HepG2 (cell line): ENCODE data around the gene RTEL1. TPM values are rescaled to one million over a fixed set of nuclear protein-coding genes. Genes with fewer than 3 reads are reported as not detected.

Experiments used
- ARNT2 ChIP-seq: sonication (generic); formaldehyde crosslinking; IDR thresholded peaks from 2 replicates; pipeline ENCODE4 v1.8.0; 2022; ENCODE audit warnings: mild to moderate bottlenecking, low read depth, missing genetic modification reagents, moderate library complexity
- CBX5 ChIP-seq: sonication (generic); formaldehyde crosslinking; IDR thresholded peaks from 2 replicates; pipeline ENCODE4 v1.4.0; 2020; ENCODE audit warnings: missing genetic modification reagents, borderline replicate concordance
- DMTF1 ChIP-seq: sonication (generic); formaldehyde crosslinking; IDR thresholded peaks from 2 replicates; pipeline ENCODE4 v1.4.0; 2020; ENCODE audit warnings: mild to moderate bottlenecking, missing genetic modification reagents
- NCOR1 ChIP-seq: fragments of 200-600 bp; sonication (generic); IDR thresholded peaks from 2 replicates; pipeline ENCODE4 v1.7.0; 2017; ENCODE audit warnings: antibody characterized with exemption, low read length, borderline replicate concordance
- NR0B2 ChIP-seq: sonication (generic); formaldehyde crosslinking; IDR thresholded peaks from 2 replicates; pipeline ENCODE4 v1.4.0; 2020; ENCODE audit warnings: mild to moderate bottlenecking, missing genetic modification reagents
- RXRA ChIP-seq: sonication (generic); formaldehyde crosslinking; IDR thresholded peaks from 2 replicates; pipeline ENCODE4 v1.5.1; 2020; ENCODE audit warnings: missing genetic modification reagents
- SKI ChIP-seq: fragments of 450-650 bp; IDR thresholded peaks from one replicate; pipeline ENCODE4 v1.6.1; 2018; ENCODE audit warnings: mild to moderate bottlenecking; ENCODE audit not compliant: partially characterized antibody
- SMAD9 ChIP-seq: sonication (generic); formaldehyde crosslinking; IDR thresholded peaks from 2 replicates; pipeline ENCODE4 v1.5.1; 2020; ENCODE audit warnings: mild to moderate bottlenecking, missing genetic modification reagents
- SP4 ChIP-seq: sonication (generic); formaldehyde crosslinking; IDR thresholded peaks from 2 replicates; pipeline ENCODE4 v1.8.1; 2023; ENCODE audit warnings: mild to moderate bottlenecking, missing genetic modification reagents
- ZNF326 ChIP-seq: sonication (generic); formaldehyde crosslinking; IDR thresholded peaks from 2 replicates; pipeline ENCODE4 v1.4.0; 2020; ENCODE audit warnings: missing genetic modification reagents, borderline replicate concordance
- ZNF724P ChIP-seq: sonication (generic); formaldehyde crosslinking; IDR thresholded peaks from 2 replicates; pipeline ENCODE4 v1.8.0; 2022; ENCODE audit warnings: missing genetic modification reagents, borderline replicate concordance
- ZNF784 ChIP-seq: sonication (generic); formaldehyde crosslinking; IDR thresholded peaks from 2 replicates; pipeline ENCODE4 v1.5.1; 2020; ENCODE audit warnings: missing genetic modification reagents, mild to moderate bottlenecking, borderline replicate concordance
- ZNF790 ChIP-seq: sonication (generic); formaldehyde crosslinking; IDR thresholded peaks from 2 replicates; pipeline ENCODE4 v1.8.0; 2022; ENCODE audit warnings: missing genetic modification reagents, mild to moderate bottlenecking, borderline replicate concordance
- ZZZ3 ChIP-seq: sonication (generic); formaldehyde crosslinking; IDR thresholded peaks from 2 replicates; pipeline ENCODE4 v1.4.0; 2020; ENCODE audit warnings: missing genetic modification reagents, mild to moderate bottlenecking, borderline replicate concordance
- polyA plus RNA-seq, 8 experiments: library from polyadenylated mRNA; depleted of rRNA in 3 of 8; stranded (reverse) in 7 of 8; unstranded in 1 of 8; fragments of >200 nt; fragmentation: Illumina TruSeq in 4 of 8; extraction: Trizol in 4 of 8; gene quantifications; 2 replicates each; pipeline versions ENCODE4 v1.2.1 to v1.2.3, GENCODE V29; 2011 to 2016; ENCODE audit warnings: low read depth in 4 of 8, missing spikeins in 1 of 8, mixed read lengths in 1 of 8; ENCODE audit not compliant: insufficient read depth in 1 of 8
- total RNA-seq, 5 experiments: library from RNA; depleted of rRNA; stranded (reverse); fragments of >200 nt; fragmentation: Illumina TruSeq; extraction: Trizol; gene quantifications; 2 replicates each; pipeline ENCODE4 v1.2.3, GENCODE V29; 2016; ENCODE audit warnings: low read depth in 1 of 5
- TF ChIP-seq, protein P1 (sequence below): sonication (generic); formaldehyde crosslinking; IDR thresholded peaks from 2 replicates; pipeline ENCODE4 v1.9.0; 2021; ENCODE audit warnings: missing genetic modification reagents, borderline replicate concordance
- TF ChIP-seq, protein P2 (sequence below): sonication (generic); formaldehyde crosslinking; IDR thresholded peaks from 2 replicates; pipeline ENCODE4 v1.9.0; 2021; ENCODE audit warnings: mild to moderate bottlenecking, missing genetic modification reagents

Gene RTEL1
- total and polyA plus RNA-seq, 2 of the 13 experiments (the other 11 are each of a cell fraction or from before 2014, with no cell fraction given) = 21.8 to 36.4 TPM

- TF ChIP-seq SKI (no peak), NCOR1 (no peak), ZNF724P (0 out of 2 replicates have a peak, but pooled peaks have one; percentile 24), SP4 (CRISPR knock-in tag) (0 out of 2 replicates have a peak, but pooled peaks have one; percentile 32), ZNF784 (0 out of 2 replicates have a peak, but pooled peaks have one; percentile 68), DMTF1 (CRISPR knock-in tag) (no peak), NR0B2 (no peak), ZNF790 (CRISPR knock-in tag) (no peak), SMAD9 (CRISPR knock-in tag) (no peak), ZNF326 (CRISPR knock-in tag) (peak; percentile 93), ZZZ3 (CRISPR knock-in tag) (0 out of 2 replicates have a peak, but pooled peaks have one; percentile 59), ARNT2 (no peak), RXRA (CRISPR knock-in tag) (no peak; the same call in 1 of the 2 replicates), CBX5 (CRISPR knock-in tag) (no peak)
- TF ChIP-seq, protein P1, sequence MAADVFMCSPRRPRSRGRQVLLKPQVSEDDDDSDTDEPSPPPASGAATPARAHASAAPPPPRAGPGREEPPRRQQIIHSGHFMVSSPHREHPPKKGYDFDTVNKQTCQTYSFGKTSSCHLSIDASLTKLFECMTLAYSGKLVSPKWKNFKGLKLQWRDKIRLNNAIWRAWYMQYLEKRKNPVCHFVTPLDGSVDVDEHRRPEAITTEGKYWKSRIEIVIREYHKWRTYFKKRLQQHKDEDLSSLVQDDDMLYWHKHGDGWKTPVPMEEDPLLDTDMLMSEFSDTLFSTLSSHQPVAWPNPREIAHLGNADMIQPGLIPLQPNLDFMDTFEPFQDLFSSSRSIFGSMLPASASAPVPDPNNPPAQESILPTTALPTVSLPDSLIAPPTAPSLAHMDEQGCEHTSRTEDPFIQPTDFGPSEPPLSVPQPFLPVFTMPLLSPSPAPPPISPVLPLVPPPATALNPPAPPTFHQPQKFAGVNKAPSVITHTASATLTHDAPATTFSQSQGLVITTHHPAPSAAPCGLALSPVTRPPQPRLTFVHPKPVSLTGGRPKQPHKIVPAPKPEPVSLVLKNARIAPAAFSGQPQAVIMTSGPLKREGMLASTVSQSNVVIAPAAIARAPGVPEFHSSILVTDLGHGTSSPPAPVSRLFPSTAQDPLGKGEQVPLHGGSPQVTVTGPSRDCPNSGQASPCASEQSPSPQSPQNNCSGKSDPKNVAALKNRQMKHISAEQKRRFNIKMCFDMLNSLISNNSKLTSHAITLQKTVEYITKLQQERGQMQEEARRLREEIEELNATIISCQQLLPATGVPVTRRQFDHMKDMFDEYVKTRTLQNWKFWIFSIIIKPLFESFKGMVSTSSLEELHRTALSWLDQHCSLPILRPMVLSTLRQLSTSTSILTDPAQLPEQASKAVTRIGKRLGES (CRISPR knock-in tag) = no peak
- TF ChIP-seq, protein P2, sequence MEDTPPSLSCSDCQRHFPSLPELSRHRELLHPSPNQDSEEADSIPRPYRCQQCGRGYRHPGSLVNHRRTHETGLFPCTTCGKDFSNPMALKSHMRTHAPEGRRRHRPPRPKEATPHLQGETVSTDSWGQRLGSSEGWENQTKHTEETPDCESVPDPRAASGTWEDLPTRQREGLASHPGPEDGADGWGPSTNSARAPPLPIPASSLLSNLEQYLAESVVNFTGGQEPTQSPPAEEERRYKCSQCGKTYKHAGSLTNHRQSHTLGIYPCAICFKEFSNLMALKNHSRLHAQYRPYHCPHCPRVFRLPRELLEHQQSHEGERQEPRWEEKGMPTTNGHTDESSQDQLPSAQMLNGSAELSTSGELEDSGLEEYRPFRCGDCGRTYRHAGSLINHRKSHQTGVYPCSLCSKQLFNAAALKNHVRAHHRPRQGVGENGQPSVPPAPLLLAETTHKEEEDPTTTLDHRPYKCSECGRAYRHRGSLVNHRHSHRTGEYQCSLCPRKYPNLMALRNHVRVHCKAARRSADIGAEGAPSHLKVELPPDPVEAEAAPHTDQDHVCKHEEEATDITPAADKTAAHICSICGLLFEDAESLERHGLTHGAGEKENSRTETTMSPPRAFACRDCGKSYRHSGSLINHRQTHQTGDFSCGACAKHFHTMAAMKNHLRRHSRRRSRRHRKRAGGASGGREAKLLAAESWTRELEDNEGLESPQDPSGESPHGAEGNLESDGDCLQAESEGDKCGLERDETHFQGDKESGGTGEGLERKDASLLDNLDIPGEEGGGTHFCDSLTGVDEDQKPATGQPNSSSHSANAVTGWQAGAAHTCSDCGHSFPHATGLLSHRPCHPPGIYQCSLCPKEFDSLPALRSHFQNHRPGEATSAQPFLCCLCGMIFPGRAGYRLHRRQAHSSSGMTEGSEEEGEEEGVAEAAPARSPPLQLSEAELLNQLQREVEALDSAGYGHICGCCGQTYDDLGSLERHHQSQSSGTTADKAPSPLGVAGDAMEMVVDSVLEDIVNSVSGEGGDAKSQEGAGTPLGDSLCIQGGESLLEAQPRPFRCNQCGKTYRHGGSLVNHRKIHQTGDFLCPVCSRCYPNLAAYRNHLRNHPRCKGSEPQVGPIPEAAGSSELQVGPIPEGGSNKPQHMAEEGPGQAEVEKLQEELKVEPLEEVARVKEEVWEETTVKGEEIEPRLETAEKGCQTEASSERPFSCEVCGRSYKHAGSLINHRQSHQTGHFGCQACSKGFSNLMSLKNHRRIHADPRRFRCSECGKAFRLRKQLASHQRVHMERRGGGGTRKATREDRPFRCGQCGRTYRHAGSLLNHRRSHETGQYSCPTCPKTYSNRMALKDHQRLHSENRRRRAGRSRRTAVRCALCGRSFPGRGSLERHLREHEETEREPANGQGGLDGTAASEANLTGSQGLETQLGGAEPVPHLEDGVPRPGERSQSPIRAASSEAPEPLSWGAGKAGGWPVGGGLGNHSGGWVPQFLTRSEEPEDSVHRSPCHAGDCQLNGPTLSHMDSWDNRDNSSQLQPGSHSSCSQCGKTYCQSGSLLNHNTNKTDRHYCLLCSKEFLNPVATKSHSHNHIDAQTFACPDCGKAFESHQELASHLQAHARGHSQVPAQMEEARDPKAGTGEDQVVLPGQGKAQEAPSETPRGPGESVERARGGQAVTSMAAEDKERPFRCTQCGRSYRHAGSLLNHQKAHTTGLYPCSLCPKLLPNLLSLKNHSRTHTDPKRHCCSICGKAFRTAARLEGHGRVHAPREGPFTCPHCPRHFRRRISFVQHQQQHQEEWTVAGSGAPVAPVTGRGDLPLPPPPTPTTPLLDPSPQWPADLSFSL = no peak
These were observed 39.3 kb downstream of the RTEL1 start (continued) for GRCh38 chr20:63697357-63697867.
